Measurements from ENCODE around the gene RNF11.
"Not testable (repeated sequence)": the region's sequence is repeated elsewhere in the genome, so short reads cannot be mapped to it uniquely, and the experiment has no call there.

- not testable (repeated sequence) for TF ChIP-seq EP300, POLR2A (IDR thresholded peaks at IDR 0.05)
Measured at GRCh38 chr1:51250729-51251128, 14.7 kb downstream of the RNF11 start.
